SIG-M5 treated with dmso at 0.1 percent for 504 hours (cell line): Measurements from ENCODE around the gene FARS2.

Experiments
- DNase-seq: peaks from one replicate; lab custom pipeline; 2025; ENCODE audit not compliant: unreplicated experiment; lab: John Stamatoyannopoulos, UW

The FARS2 gene

DNA sequence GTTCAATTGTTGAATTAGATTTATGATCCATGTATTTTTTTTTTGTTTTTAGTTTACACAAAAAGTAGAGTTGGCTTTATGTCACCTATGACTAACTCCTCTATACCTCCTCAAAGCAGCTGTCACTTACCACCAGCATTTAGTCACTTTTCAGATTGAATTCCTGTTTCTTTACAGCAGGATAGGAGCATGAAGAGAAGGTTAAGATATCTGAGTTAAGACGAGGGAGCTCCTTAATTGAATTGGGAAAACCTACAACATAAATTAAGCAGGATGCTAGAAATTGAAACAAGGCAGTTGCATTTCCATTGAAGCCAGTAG is 237.2 kb downstream of the FARS2 start:
- no peak for DNase-seq

GRCh38 chr6:5499644-5500306 is 238.5 kb downstream of the FARS2 start:
- DNase-seq = no peak

DNA sequence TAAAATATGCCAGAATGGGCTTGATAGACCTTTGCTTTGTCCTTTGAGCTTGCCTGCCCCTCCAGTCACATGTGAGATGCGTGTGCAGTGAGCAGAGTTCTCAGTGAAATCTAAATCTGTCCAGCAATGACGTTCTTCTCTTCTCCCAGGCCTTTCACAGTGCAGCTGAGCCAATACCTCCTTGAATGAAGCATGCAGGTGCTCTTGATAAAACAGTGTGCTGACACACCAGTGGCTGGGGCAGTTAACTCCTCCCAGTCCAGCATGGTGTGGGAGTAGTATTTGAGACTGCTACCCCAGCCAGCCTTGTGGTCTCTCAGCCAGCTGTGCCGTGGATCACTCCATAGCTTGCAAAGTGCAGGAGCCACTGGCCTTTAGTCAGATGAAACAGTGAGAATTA is 240.5 kb downstream of the FARS2 start:
- DNase-seq = no peak

DNA sequence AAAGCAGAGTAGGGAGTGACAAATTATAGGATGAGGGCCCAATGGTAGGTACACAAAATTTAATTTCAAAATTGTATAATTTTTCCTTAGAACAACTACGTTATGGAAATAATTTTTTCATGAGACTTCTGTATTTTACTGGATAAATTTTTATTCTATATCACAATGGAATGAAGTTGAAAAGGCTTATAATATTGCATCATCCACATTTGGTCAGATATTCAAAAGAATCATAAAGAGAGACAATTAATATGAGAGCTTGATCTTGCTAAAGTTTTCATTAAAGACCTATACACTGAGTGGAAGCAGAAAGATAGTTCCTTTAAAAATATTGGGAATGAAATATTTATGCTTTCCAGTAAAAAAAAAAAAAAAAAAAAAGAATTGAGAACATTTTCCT is 242.8 kb downstream of the FARS2 start:
- no peak for DNase-seq

- DNase-seq = no peak
Measured at GRCh38 chr6:5506149-5506548, 244.8 kb downstream of the FARS2 start.

DNA sequence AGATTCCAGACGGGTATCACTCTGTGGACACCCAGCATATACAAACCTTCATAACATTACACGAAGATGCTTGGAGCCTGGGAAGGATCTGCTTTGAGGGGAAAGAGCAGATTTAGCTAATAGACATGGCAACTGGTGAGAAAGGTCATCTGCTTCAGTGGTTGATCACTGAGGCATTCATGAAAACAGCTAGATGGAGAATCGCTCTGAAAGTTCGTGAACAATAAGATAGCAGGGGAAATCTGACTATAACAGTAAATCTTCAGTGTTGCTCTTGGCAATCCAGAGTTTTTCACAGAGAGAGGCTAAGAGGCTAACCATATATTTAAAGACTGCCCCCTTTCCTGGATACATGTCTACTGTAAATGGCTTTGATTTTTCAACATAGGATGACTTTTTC is 245.3 kb downstream of the FARS2 start:
- DNase-seq = no peak

GRCh38 chr6:5507131-5507681 is 245.9 kb downstream of the FARS2 start:
- DNase-seq = no peak

GRCh38 chr6:5509106-5509505 is 247.8 kb downstream of the FARS2 start:
- DNase-seq = no peak

DNA sequence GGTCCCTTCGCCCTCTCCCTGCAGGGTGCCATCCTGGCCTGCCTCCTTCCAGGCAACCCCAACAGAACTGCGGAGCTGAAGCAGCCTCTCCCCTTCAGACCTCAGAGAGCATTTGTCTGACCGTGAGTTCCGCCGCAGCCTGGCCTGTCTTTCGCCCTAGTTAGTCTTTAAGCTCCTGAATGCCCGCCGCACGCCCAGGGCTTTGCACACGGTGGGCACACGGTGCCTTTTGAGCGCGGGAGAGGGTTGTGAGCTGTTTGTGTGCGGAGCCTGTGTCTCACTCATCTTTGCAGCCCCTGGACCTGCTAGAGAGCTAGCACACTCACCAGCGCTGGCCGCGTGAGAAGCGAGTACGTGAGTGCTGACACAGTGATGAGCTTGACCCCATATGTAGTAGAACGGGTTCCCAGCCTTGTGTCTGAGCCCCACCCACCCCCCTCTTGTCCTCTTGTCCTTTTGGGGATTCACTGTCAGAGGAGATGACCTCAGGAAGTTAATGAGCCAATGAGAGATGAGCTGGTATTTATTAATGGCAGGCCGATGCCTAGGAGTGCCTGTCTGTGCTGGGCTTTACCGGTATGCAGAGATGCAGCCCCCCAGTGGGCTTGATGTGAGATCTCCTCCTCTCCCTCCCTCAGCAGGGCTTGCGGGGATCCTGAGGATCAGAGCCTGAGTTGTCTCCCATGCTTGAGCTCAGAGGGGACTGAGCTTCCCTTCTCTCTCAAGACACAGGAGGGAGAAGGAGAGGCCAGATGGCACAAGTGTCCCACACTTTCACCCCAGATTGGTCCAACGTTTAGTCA is 249.2 kb downstream of the FARS2 start:
- no peak for DNase-seq

DNA sequence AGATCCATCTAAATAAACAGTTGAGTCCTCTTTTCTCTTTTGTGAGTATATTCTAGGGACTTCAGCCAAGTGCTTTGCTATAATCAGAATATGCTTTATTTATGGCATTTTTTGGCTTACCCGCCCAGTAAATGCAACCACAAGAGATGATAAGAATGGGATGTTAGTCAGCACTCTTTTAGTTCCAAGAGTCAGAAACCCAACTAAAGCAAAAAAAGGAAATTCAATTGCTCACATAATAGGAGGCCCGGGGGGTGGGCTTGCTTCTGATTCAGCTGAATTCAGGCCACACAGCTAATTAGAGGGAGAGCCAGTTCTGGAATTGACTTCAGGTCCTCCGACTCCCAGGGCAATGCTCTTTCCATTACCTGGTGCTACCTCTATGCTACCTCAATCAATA is 250.6 kb downstream of the FARS2 start:
- DNase-seq = no peak

DNA sequence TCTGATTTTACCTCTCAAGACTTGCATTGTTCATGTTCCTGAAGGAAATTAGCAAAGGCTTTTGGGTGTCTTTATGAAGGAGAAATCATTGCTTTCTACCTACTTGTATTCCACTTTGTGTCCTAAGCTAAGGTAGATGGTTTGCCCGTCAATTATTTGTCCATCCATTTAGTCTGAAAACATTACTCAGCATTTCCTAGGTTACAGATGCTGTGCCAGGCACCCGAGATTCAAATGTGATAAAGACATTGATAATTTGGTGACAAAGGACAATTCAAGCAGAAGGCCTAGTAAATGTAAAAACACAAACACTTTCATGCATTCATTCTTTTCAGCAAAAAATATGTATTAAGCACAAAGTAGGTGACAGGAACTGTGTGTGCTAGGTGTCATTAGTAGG is 251.1 kb downstream of the FARS2 start:
- DNase-seq = no peak

DNA sequence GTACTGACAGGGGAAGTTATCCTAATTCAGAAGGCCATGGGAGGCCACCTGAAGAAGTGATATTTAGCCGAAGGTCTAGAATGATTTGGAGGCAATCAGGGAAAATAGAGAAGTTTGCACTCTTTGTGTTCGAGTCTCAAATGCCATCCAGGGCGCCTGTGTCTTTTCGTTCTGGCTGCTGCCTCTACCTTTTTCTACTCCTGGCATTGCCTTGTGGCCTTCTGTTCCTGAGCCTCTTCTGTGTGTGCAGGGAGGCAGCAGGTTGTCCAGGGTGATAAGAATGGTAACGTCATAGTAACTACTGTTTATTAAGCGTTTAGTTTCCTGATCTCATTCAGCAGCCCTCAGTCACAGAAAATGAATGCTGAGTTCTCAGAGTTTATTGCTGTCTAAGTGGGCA is 252.1 kb downstream of the FARS2 start:
- DNase-seq = no peak

GRCh38 chr6:5514353-5514752 is 253.0 kb downstream of the FARS2 start:
- no peak for DNase-seq

DNA sequence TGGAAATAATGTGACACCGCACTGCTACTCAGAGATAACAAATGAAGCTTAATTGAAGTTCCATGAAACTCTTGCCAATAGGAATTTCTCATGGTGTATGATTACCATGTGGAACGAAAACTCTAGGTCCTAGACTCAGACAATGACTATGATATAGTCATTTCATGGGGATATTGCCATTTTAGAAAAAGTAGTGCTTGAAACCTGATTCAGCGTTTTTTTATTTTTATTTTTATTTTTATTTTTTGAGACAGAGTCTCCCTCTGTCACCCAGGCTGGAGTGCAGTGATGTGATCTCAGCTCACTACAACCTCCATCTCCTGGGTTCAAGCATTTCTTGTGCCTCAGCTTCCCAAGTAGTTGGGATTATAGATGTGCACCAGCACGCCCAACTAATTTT is 253.9 kb downstream of the FARS2 start:
- DNase-seq = no peak

DNA sequence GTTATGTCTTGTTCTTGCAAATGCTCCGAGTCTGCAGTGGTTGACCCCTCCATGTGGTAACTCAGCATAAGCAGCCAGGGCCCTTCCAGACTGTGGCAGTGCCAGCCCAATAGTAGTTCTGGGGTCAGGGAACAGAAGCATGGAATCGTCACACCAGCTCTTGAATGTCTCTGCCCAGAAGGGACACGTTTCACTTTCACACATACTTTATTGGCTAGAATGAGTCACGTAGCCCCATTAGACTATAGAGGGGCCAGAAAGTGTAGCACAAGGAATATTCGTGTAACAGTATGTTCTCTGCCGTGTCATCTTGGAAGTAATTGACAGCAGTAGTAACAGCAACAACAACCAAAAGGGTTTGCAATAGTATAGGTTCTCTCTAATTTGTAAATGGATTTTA is 254.7 kb downstream of the FARS2 start:
- no peak for DNase-seq

DNA sequence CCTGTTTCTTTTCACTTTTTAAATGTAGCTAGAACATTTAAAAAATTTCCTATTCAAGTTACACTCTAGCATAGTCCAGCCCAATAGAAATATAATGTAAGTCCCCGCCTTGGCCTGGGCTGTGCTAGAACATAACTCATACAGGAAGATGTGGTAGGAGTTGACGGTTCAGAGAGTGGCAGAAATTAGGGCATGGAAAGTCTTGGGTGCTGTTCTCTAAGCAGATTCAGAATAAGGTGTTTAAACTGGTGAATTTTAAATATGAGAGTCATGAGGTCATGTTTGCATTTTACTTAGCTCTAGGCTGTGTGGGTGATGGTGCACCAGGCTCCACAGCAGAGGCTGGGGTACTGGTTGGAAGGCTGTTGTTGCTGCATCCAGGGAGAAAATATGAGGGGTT is 256.5 kb downstream of the FARS2 start:
- DNase-seq = no peak

- DNase-seq = no peak
Measured at GRCh38 chr6:5518936-5519491, 257.7 kb downstream of the FARS2 start.

DNA sequence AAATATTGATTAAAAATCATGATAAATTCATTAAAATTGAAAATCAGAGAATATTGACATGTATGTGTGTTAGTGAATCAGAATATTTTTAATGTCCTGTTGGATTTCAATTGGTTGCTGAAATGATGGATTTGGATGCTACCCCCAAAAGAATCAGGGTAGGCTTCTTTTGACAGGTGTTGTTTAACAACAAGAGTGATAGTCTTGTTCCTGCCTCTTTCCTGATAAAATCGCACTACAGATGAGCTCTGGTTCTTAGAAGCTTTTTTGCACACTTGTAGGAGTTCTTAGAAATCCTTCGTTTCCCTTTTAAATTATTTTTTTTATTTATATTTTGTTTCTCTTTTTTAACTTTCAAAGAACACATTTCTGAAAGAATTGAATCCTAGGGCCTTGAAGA is 259.5 kb downstream of the FARS2 start:
- DNase-seq = no peak

DNA sequence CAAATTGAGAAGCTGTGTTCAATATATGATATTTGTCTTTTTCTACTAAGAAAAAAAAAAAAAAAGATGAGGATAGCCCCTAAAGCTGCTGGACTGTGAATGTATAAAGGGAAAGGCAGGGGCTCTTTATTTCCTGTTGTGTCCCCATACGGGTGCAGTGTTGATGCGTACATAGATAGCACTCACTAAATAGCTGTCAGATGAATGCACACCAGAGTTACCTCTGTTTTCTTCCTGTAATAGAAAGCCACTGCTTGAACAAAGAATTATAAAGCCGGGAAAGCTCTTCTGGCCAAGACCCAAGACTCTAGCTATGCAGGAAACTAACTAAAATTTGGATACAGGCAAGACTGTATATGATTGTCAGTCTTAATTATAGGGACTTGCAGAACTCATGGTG is 260.0 kb downstream of the FARS2 start:
- DNase-seq = no peak

- DNase-seq = no peak
Measured at GRCh38 chr6:5522147-5522546, 260.8 kb downstream of the FARS2 start.

DNA sequence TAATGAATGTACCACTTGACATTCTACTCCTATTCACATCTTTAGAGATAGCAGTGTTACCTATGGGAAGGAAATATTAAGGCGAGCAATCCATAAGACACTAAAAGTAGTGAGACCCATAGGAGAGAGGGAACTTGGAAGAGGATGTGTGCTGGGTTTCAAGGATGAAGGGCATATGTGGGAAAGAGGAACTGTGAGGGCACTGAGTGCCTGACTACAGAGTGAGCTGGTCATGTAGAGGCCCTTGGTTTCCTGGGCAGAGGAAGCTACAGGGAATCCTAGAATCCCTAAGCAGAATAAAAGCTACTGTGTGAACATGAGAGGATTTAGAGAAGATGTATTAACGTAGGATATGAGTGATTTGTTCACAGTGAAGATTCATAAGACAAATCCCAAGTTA is 262.8 kb downstream of the FARS2 start:
- DNase-seq = no peak

DNA sequence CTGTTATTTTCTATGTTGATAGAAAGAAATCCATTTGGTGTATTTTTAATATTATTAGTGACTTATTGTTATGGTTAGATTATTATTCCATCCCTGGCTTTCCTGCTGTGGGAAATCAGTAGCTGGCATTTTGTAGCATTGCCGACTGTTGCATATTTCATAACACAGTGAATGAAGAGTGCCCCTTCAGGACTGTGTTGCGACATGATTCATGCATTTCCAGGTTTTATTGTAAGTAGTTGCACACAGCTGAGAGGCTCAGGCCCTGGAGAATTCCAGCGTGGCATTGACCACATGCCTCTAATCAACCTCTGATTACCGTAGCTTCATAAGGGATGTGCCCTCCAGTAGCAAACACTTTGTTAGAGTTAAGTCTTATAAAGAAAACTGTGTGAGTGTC is 263.9 kb downstream of the FARS2 start:
- peak; percentile 23 for DNase-seq
